Activated CD8-positive, alpha-beta memory T cell treated with anti-CD3 and anti-CD28 coated beads for 24 hours (primary cell): ENCODE data around the gene TAF7L.
"Not testable (repeated sequence)": the region's sequence is repeated elsewhere in the genome, so short reads cannot be mapped to it uniquely, and the experiment has no call there.

Experiments used
- DNase-seq: peaks from one replicate; pipeline ENCODE4 v3.0.0-alpha.2; 2020

The TAF7L gene

GRCh38 chrX:101290957-101291603 lies at the start of gene TAF7L:
TSS of gene TAF7L (minus strand) at chrX:101291334. CDS start at chrX:101287543, 3,791 bp downstream.
- DNase-seq = no peak

DNA sequence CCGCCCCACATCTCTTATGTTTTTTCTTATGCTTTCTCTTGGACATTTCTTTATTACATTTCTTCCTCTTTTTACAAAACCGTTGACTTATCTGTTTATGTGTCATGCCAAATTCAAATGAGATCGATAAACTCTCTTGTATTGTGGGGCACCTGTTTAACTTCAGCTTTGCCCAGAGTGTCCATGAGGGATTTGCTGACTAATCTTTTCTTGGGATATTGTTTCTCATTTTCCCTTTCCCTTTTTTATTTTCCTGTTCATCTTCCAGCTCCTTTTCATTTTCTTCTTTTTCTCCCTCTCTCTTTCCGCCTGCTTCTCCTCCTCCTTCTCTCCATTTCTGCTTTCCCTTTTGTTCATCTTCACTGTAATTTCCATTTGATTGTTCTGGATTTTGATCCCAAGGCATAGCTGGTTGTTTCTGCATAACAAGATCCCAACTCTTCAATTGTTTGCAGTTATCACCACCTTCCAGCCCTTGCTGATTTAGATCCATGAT lies 46.7 kb upstream of the TAF7L start:
- no peak for DNase-seq

DNA sequence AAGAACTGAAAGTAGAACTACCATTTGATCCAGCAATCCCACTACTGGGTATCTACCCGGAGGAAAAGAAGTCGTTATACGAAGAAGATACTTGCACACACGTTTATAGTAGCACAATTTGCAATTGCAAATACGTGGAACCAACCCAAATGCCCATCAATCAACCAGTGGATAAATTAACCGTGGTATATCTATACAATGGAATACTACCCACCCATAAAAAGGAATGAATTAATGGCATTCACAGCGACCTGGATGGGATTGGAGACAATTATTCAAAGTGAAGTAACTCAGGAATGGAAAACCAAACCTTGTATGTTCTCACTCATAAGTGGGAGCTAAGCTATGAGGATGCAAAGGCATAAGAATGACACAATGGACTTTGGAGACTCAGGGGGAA lies 43.2 kb upstream of the TAF7L start:
- not testable (repeated sequence) for DNase-seq

GRCh38 chrX:101326600-101326999 lies 35.5 kb upstream of the TAF7L start:
- DNase-seq = not testable (repeated sequence)

- DNase-seq = no peak
These were observed 12.7 kb upstream of the TAF7L start for GRCh38 chrX:101303790-101304189.

DNA sequence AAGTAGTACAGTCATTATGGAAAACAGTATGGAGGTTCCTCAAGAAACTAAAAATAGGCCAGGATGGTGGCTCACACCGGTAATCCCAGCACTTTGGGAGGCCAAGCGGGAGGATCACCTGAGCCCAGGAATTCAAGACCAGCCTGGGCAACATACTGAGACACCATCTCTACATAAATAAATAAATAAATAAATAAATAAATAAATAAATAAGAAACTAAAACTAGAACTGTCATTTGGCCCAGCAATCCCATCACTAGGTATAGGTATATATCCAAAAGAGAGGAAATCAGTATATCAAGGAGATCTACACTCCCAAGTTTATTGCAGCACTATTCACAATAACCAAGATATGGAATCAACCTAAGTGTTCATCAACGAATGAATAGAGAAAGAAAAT lies 4.5 kb upstream of the TAF7L start:
- not testable (repeated sequence) for DNase-seq

DNA sequence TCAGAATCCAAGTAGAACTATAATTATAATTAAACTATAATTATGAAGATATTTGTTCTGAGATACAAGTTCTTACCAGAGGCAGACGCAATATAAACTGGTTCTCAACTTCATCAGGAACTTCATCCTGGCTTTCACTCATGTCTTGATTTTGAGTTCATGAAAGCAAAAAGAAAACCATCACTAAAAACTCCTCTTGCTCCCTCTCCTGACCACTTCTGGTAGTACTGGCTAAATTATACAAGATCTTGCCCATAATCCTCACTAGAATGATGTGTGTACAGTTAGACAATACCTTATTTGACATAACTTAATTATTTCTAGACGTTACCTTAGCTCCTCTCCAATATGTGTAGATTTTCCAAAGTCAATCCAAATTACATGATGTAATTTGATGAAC lies 3.7 kb downstream of the TAF7L start:
- DNase-seq = no peak

DNA sequence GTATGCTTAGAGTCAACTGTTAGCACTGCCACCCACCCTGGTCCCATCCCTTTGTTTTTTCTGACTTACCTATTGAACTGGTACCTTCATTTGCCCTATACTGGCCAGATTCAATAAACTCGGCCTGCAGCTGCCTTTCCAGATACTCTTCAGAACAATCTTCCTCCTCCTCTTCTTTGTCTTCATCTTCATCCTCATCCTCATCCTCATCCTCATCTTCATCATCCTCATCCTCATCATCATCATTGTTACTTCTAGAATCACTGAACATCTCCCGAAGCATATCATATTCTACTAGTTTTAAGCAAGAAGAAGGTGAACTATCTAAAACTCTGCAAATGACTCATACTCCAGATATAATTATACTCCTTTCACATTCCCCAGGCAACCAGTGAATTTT lies 14.9 kb downstream of the TAF7L start:
- DNase-seq = no peak

- no peak for DNase-seq
These were observed 16.9 kb downstream of the TAF7L start for GRCh38 chrX:101274198-101274597.

DNA sequence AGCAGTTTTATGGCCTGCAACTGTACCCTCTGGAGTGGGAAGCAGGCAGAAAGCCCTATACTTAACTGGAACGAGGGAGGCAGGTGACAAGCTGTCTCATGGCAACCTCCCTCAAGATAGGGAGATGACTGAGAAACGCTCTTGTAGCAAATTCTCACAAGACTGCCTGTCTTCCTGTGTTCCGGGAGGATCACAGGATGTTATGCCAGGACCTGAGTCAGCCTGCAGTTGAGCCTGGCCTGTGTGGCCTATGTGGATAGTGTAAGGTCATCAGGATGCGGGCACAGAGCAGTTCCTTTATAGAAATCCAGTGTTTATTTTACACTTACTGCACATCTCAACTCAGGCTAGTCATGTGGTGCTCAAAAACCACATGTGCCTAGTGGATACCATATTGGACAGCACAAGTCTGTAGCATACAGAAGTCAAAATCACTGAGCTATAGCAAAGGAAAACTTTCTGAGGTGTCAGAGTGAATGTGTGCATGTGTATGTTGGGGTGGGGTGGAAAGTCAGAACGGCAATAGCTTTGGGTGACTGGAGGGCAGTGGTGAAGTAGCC lies 25.2 kb downstream of the TAF7L start:
- DNase-seq = no peak

- DNase-seq = no peak
These were observed 27.4 kb downstream of the TAF7L start for GRCh38 chrX:101263766-101264165.

- no peak for DNase-seq
These were observed 28.5 kb downstream of the TAF7L start for GRCh38 chrX:101262590-101262989.

GRCh38 chrX:101260435-101260834 lies 30.7 kb downstream of the TAF7L start:
- no peak for DNase-seq

GRCh38 chrX:101258259-101258581 lies 32.9 kb downstream of the TAF7L start:
- no peak for DNase-seq

DNA sequence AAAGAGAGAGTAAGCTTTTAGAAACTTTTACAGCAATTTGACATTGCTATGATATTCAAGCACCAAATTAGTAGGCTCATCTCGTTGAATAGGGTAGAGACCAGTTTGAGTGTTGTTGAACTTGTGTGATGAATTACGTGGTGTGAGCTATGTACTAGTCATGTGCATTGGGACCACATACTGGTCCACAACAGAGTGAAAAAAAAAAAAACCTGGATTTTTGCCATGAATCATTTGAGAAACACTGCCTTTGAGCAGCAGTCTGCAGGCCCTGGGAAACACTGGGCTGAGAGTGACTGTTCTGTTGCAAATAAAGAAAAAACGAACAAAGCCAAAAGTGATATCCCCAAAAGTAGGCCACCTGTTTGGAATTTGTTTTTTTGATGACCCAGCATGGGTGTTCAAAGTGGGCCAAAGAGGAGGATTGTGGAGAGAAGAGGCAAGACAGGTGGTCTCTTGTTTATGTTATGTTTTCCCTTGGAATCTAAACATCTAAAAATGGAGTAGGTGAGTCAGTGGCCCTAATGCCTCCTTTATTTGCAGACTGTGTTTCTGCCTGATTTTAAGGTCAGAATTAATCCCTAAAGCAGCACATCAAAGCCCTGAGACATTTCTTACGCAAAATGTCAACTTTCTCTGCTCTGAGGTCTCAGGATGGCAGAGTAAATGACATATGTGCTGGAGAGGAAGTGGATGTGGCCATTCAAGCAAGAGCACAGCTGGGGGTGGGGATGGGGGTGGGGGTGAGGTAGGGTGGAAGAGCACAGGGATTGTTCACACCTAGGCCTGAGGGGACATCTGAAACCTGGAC lies 33.5 kb downstream of the TAF7L start:
- no peak for DNase-seq

DNA sequence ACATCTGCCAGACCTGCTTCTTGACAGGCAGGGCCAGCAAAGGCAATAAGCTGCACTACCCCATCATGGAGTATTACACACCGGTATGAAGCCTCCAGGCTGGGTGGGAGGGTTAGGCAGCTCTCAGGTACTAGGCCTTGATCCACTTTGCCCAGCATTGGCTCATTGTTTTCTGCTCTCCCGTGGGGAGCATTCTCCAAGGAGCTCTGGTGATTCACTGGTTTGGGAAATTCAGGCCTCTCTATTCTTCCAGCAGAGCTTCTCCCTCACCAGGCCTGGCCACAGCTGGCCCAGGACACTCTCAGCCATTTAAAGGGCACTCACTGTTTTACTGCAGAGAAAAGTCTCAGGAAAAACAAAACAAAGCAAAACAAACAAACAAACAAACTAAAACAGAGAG lies 38.5 kb downstream of the TAF7L start:
- no peak for DNase-seq

- DNase-seq = no peak
These were observed 49.6 kb downstream of the TAF7L start for GRCh38 chrX:101241531-101241930.

DNA sequence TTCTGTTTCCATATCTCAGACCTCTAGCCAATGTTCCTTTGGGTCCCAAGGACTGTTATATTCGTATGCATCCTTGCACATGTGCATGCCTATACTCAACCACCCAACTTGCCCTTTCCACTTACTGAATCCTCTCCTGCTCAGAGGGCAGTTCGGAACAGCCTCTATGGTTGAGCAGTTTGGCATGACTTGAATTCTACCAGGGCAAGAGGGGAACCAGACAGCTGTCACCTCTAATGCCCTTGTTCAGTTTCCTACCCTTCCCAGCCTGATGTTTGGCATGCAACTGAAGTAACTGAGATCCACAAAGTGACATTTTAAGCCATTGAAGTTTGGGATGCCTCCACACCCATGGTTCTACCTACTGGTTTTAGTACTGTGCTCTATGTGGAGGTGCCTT lies 54.1 kb downstream of the TAF7L start:
- DNase-seq = no peak

DNA sequence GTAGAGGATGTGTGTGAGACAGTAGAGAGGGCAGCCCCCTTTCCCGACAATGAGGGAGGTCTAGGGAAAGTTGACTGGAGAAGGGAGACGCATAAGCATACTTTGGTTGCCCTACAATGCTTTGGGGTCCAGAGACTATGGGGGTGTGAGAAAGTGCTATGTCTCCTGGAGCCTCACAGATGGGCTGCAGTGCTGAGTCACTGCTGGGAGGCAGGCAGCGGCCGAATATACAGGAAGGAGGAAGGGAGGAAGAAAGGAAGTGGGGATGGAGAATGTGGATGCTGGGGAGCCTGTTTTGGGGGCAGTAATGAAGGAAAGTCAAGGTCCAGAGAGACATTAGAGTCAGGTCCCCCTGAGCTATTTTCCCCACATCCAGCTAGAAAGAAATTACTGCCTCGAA lies 58.8 kb downstream of the TAF7L start:
- DNase-seq = no peak

DNA sequence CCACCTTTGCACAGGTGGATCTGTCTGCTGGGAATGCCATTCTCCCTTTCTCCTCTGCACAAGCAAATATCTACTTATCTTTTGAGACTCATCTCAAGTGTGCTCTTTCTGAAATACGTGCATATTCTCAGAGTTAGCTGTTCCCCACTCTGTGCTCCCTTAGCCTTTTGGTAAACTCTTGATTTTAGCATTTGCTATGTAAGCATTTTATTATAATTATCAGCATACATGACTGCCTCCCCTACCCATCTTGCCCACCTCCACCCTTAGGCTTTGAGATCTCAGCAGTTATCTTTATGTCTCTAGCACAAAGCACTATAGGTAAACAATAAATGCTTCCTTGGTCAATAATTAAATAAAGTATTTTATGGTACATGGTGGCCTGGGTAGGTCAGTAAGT lies 60.1 kb downstream of the TAF7L start:
- no peak for DNase-seq

DNA sequence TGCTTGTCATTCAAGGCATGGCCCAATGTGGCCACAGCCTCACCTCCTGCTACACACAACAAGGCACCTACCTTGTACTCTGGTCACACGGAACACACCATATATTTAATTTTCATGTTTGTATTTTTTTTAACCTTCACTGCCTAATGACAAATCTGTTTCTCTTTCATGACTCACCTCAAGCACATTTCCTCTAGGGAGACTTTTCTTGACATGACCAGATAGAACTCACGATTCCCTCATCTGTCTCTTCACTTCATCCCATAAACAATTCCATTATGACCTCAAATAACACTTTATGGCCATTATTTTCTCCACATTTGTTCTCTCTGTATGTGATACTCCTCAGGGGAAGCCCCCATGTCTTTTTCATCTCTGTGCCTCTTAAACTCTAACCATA lies 60.5 kb downstream of the TAF7L start:
- no peak for DNase-seq

DNA sequence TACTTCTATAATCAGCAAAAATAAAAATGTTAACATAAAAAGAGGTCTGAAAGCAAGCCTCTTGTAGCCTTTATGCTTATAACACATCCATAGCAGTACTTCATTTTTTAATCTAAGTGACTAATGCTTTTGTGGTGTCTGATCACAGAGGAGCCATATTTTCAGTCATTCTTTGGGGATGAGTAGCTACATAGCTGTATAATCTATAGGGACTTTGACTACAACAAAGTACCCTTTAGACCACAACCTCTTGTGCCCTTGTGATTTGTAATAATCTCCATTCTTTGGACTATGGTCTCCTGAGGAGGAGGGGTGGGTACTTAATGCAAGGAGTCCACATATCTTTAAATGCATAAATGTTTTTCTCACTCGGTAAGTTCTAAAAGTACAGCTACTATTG lies 62.0 kb downstream of the TAF7L start:
- no peak for DNase-seq

DNA sequence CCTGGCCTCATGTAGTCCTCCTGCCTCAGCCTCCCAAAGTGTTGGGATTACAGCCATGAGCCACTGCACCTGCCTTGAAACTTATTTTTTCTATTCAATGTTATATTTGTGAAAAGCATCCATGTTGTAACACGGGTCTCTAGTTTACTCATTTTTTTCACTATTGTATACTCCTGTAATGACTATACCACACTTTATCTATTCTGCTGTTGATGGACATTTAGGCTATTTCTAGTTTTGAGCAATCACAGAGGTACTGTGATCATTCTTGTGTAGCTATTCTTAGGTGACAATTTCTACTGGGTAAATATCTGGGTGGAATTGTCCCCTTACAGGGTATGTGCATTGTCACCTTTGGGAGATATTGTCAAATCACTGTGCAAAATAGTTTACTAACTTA lies 67.9 kb downstream of the TAF7L start:
- no peak for DNase-seq

- no peak for DNase-seq
These were observed 70.4 kb downstream of the TAF7L start for GRCh38 chrX:101220662-101221260.
